ENCODE data around the gene DLEC1. TPM values are rescaled to one million over a fixed set of nuclear protein-coding genes. Genes with fewer than 3 reads are reported as not detected.

DLEC1 gene
- total and polyA plus RNA-seq, 9 of the 15 experiments (the other 6 are each of a cell fraction or from before 2014, with no cell fraction given), result 0.07 to 0.08 TPM; not detected in 7

- TF ChIP-seq TFAP4 (CRISPR knock-in tag; IDR thresholded peaks at IDR 0.05; ENCODE audit: borderline replicate concordance) (peak; percentile 74), JUN (IDR thresholded peaks at IDR 0.05; ENCODE audit: borderline replicate concordance, low read depth, low read length) (peak; percentile 64; the same call in 1 of the 2 replicates), JUN (CRISPR knock-in tag; IDR thresholded peaks at IDR 0.05; ENCODE audit: borderline replicate concordance) (no peak), NCOR1 (IDR thresholded peaks at IDR 0.05) (peak; percentile 93), HDAC1 (IDR thresholded peaks at IDR 0.05) (peak in 1 of 2 experiments; percentile 73; a peak in 1 of 4 replicates), CHAMP1 (IDR thresholded peaks at IDR 0.05) (no peak; the same call in 1 of the 2 replicates), ZC3H11A (IDR thresholded peaks at IDR 0.05; ENCODE audit: low read depth, low read length) (no peak), RAD21 (CRISPR knock-in tag; conservative IDR thresholded peaks at IDR 0.05 in 1 of 2, IDR thresholded peaks at IDR 0.05 in 1 of 2) (peak; percentile 12 to 75; a peak in 2 of 4 replicates), SMARCE1 (IDR thresholded peaks at IDR 0.05) (peak; percentile 71), SIN3B (IDR thresholded peaks at IDR 0.05; ENCODE audit: low read depth) (0 out of 2 replicates have a peak, but pooled peaks have one; percentile 30), EHMT2 (IDR thresholded peaks at IDR 0.05) (peak; percentile 52; the same call in 1 of the 2 replicates), ZNF143 (CRISPR knock-in tag; IDR thresholded peaks at IDR 0.05) (no peak), TARDBP (IDR thresholded peaks at IDR 0.05) (no peak), SMAD3 (CRISPR knock-in tag; conservative IDR thresholded peaks at IDR 0.05) (no peak), HDAC2 (IDR thresholded peaks at IDR 0.05) (peak; percentile 61; the same call in 1 of the 2 replicates), ZNF609 (CRISPR knock-in tag; IDR thresholded peaks at IDR 0.05; ENCODE audit: borderline replicate concordance) (peak; percentile 91; the same call in 1 of the 2 replicates), JUND (IDR thresholded peaks at IDR 0.05; ENCODE audit: borderline replicate concordance, low read depth, low read length) (peak; percentile 80; the same call in 1 of the 2 replicates), JUND (tag; IDR thresholded peaks at IDR 0.05; ENCODE audit: borderline replicate concordance, low read depth, low read length) (peak; percentile 80; the same call in 2 of the 3 replicates)
Measured at GRCh38 chr3:37996785-37997301, 42.2 kb upstream of the DLEC1 start (continued).
